Measurements from ENCODE around the gene ZNF644.

Gene ZNF644

DNA sequence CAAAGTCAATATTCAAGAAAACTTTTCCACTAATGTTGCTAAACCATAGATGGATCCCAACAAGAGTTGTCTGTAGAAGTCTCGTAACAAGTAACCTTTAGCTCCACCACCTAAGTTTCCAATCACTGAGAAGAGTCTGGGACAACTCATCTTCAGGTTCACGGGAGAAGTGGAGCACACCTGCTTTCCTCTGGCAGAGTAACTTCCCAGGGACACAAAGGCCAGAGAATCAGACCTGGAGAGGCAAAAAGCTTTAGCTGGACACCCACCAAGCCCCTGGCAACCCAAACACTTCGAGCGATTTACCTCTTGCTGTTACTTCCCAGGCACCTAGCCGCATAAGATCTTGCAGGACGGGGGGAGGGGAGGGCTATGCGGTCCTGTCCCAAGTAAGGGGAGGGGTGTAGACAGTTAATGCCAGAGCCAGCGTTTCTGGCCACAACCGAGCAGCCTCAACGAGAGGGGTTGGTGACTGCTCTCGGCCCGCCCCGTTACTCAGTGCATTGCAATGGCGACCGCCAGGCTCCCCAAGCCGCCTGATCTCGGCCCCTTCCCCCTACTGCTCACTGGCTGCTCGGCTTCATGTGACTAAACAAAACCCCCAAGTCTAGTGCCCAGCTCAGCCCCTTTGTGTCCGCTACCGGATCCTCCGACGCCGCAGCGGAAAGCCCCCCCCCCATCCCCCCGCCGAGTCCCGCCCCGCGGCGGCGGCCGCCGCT is 709 bp downstream of the ZNF644 start:
- peak; percentile 63 to 78 (median 70) for DNase-seq

DNA sequence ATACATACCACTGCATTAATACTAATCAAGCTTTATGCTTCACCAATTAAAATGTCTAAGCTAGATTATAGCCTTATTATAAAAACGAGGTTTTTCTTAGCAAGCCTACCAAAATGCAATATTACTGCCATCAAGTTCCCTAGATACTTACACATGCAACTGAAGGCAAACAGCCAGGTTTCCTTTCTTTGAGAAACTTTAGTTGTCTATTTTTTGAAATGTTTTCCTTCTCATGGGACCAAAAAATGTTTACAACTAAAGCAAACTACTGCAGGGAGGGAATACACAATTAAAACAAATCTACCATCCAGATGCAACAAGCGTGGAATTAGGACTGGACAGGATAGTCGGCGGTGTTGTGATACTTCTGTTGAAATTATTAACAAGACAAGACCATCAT is 1.3 kb downstream of the ZNF644 start:
- DNase-seq, result no peak

DNA sequence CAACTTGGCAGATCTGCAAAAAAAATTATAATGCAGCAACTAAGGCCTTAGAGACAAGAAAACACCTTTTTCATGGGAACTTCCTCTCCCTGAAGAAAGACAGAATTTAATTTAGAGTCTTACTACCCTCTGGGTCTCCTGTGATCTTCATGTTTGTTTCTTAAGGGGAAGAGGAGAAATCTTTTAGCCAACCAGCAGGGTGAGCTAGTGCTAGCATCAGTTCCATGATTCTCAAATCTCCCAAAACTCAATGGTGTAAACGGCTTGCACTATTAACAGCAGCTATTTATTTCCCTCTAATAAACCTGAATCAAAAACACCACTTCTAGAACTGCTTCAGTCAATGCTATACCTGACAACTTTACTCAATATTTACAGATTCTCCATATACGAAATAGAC is 3.8 kb downstream of the ZNF644 start:
- DNase-seq, result peak; percentile 13 to 53 (median 44)

GRCh38 chr1:91015794-91016550 is 5.9 kb downstream of the ZNF644 start:
- no peak for DNase-seq

- no peak for DNase-seq
Measured at GRCh38 chr1:91015358-91015780, 6.5 kb downstream of the ZNF644 start.

DNA sequence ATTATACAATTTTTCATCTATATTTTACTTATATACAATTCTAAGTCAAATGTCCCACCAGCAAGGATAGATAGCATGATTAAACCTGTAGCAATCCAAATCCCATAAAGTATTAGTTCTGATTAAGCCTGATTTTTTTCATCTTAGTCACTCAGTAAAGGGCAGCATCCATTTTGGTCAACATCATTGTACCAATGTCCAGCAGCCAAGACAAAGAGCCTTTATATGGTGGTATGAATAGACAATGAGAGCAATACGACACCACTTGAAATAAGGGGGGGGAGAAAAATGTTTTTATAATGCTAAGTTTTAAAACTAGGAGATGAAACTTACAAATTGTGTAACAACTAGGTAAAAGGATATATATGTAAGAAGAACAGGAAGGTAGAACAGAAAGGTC is 7.4 kb downstream of the ZNF644 start:
- no peak for DNase-seq

- DNase-seq, result no peak
Measured at GRCh38 chr1:91013302-91013701, 8.5 kb downstream of the ZNF644 start.

DNA sequence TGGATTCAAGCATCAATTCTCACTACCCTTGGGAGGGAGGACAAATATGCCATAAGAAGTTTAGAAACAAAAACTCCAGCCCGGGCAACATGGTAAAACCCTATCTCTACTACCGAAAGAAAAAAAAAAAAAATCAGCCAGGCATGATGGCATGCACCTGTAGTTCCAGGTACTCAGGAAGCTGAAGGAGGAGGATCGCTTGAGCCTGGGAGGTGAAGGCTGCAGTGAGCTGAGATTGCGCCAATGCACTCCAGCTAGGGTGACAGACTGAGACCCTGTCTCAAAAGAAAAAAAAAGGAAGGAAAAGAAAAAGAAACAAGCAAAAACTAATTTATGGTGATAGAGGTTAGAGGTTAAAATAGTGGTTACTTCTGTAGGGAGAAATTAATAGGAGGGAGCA is 9.6 kb downstream of the ZNF644 start:
- no peak for DNase-seq

GRCh38 chr1:91011726-91012125 is 10.1 kb downstream of the ZNF644 start:
- DNase-seq, result peak in 3 of 4 experiments; percentile 14 to 36 (median 27)

- no peak for DNase-seq
Measured at GRCh38 chr1:91007827-91008226, 14.0 kb downstream of the ZNF644 start.

DNA sequence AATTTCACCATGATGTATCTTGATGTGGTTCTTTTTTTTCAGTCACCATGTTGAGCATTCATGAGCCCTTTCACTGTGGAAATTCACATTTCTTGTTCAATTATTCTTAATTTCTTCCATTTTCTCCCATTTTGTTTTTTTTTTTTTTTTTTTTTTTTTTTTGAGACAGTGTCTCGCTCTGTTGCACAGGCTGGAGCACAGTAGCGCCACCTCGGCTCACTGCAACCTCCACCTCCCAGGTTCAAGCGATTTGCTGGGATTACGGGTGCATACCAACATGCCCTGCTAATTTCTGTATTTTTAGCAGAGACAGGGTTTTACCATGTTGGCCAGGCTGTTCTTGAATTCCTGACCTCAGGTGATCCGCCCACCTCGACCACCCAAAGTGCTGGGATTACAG is 14.7 kb downstream of the ZNF644 start:
- DNase-seq, result no peak

DNA sequence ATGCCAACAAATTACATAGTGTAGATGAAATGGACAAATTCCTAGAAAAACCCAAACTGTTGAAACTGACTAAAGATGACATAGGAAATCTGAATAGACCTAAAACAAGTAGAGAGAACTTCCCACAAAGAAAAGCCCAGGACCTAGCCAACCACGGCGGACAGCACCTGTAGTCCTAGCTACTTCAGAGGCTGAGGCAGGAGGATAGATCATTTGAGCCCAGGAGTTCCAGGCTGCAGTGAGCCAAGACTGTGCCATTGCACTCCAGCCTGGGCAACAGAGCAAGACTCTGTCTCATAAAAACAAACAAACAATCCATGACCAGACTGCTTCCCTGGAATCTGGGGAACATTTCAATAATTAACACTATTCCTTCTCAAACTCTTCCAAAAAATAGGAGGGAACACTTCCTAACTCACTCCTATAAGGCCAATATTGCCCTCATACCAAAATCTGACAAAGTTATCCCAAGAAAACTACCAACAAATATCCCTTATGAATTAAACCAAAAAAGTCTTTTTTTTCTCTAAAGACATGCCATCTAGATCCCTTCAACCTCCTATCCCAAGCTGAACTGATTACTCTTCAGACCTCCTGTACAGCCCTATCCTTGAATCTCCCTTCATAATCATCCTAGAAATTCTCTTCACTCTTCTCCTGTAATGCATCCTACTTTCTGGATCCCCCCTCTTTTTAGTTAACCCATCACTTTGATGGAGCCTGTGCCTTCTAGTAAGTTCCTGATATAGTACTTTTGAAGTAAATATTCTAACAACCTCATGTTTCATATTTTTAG is 15.5 kb downstream of the ZNF644 start:
- no peak for DNase-seq

GRCh38 chr1:91005285-91005684 is 16.6 kb downstream of the ZNF644 start:
- DNase-seq, result no peak

- DNase-seq, result no peak
Measured at GRCh38 chr1:91004145-91004544, 17.7 kb downstream of the ZNF644 start.

DNA sequence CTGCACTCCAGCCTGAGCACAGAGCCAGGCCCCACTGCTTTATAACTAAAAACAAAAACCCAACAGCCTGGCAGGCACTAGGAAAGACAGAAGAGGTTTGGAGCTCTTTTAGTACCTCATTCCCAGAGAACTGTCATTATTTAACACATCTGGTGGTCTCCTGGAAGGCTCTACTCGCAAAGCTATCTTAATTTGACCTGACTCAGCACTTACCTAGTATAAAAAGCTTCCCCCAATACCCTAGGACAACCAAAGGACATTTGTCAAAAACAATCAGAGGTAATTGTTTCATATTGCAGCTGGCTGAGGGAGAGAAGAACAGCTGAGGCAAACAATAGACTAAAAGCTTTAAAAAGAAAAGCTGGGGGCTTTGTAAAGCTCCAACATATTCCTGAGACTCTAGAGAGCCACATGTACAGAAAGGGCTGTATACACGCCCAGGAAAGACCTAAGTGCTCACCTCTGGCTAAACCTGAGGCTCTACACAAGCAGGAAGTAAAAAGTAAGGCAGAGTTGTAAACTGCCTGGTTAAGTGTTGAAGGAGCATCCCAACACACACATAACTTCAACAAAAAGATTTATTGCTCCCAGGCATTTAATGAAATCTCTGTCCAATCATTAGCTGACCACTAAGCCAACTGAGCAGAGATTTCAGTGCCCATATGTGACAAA is 25.0 kb downstream of the ZNF644 start:
- no peak for DNase-seq

GRCh38 chr1:90995311-90995894 is 26.4 kb downstream of the ZNF644 start:
- peak in 2 of 4 experiments; percentile 10 to 23 for DNase-seq

- DNase-seq, result no peak
Measured at GRCh38 chr1:90994461-90994860, 27.4 kb downstream of the ZNF644 start.

DNA sequence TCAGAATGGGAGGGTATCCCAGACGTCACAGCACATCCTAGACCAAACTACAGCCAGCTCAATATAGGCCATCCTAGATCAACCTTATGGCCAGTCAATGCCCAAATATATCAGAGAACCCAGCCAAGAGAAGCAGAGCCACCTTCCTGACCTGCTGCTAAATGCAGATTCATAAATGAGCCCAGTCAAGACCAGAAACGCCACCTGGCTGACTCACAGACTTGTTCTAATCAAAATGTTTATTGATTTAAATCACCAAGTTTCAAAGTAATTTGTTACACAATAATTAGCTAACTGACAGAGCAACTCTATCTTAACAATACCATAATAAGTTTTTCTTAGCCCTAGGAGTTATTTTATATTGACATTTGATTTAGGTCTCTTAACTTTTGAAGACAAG is 28.6 kb downstream of the ZNF644 start:
- no peak for DNase-seq

DNA sequence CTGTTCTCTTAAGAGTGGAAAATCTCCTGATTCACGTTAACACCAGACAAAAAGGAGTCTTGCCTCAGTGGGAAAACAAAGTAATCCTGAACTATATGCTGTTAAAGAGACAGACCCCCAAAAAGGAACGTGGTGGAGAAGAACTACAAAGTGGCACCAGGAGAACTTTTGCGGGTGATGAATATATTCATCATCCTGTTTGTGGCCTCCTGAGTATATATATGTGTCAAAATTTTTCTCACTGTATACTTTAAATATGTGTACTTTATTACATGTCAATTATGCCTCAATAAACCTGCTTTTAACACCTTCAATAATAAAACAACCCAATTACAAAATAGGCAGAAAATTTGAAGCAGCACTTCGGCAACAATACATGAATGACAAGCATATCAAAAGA is 31.1 kb downstream of the ZNF644 start:
- no peak for DNase-seq

- peak in 2 of 4 experiments; percentile 34 to 53 for DNase-seq
Measured at GRCh38 chr1:90989990-90990389, 31.8 kb downstream of the ZNF644 start.

- DNase-seq, result no peak
Measured at GRCh38 chr1:90989302-90989701, 32.5 kb downstream of the ZNF644 start.

- DNase-seq, result no peak
Measured at GRCh38 chr1:90987841-90988240, 34.0 kb downstream of the ZNF644 start.
